Hippocampal formation (tissue), 2 donors: Measurements from ENCODE around the gene TEX55.
A peak's percentile ranks its signal among the peaks of the same experiment; 100 is the strongest.
"Not testable (repeated sequence)": the region's sequence is repeated elsewhere in the genome, so short reads cannot be mapped to it uniquely, and the experiment has no call there.

Experiments used
- DNase-seq, 2 donors: peaks; one replicate each; lab custom pipeline; 2025; lab: John Stamatoyannopoulos, UW

Gene TEX55

GRCh38 chr3:119145500-119146167 lies at the start of gene TEX55:
TSS of gene TEX55 (plus strand) at chr3:119146165. CDS start at chr3:119146190, 25 bp downstream.
- DNase-seq: peak in 1 of 2 donors; percentile 18

GRCh38 chr3:119098003-119098402 lies 48.0 kb upstream of the TEX55 start:
- DNase-seq: no peak

- DNase-seq: peak; percentile 0 to 31
Measured at GRCh38 chr3:119098619-119099222, 47.2 kb upstream of the TEX55 start.

GRCh38 chr3:119099785-119100184 lies 46.2 kb upstream of the TEX55 start:
- no peak for DNase-seq

GRCh38 chr3:119104031-119104430 lies 41.9 kb upstream of the TEX55 start:
- no peak for DNase-seq

- not testable (repeated sequence) for DNase-seq
Measured at GRCh38 chr3:119118330-119118729, 27.6 kb upstream of the TEX55 start.

GRCh38 chr3:119120480-119120879 lies 25.5 kb upstream of the TEX55 start:
- no peak for DNase-seq

GRCh38 chr3:119122350-119122749 lies 23.6 kb upstream of the TEX55 start:
- no peak for DNase-seq

- no peak for DNase-seq
Measured at GRCh38 chr3:119125342-119125741, 20.6 kb upstream of the TEX55 start.

- DNase-seq: no peak
Measured at GRCh38 chr3:119125742-119126504, 20.0 kb upstream of the TEX55 start.

- not testable (repeated sequence) for DNase-seq
Measured at GRCh38 chr3:119130291-119130690, 15.7 kb upstream of the TEX55 start.

- DNase-seq: not testable (repeated sequence)
Measured at GRCh38 chr3:119132291-119132690, 13.7 kb upstream of the TEX55 start.

GRCh38 chr3:119139360-119139759 lies 6.6 kb upstream of the TEX55 start:
- DNase-seq: not testable (repeated sequence)

- no peak for DNase-seq
Measured at GRCh38 chr3:119140466-119140865, 5.5 kb upstream of the TEX55 start.

- DNase-seq: no peak
Measured at GRCh38 chr3:119145128-119145499, 851 bp upstream of the TEX55 start.

- no peak for DNase-seq
Measured at GRCh38 chr3:119146578-119147375, 812 bp downstream of the TEX55 start.

GRCh38 chr3:119147494-119147893 lies 1.5 kb downstream of the TEX55 start:
- DNase-seq: no peak

GRCh38 chr3:119148493-119149180 lies 2.7 kb downstream of the TEX55 start:
- DNase-seq: no peak

GRCh38 chr3:119149484-119149883 lies 3.5 kb downstream of the TEX55 start:
- DNase-seq: no peak

GRCh38 chr3:119156868-119157267 lies 10.9 kb downstream of the TEX55 start:
- DNase-seq: no peak

- no peak for DNase-seq
Measured at GRCh38 chr3:119157971-119158370, 12.0 kb downstream of the TEX55 start.

GRCh38 chr3:119160361-119160760 lies 14.4 kb downstream of the TEX55 start:
- DNase-seq: no peak
